Activated T-cell treated with anti-CD3 and anti-CD28 coated beads, Interleukin-2, amount 50 U/mL, for 4 hours (primary cell): ENCODE data around the gene PCSK5. TPM values are rescaled to one million over a fixed set of nuclear protein-coding genes. Genes with fewer than 3 reads are reported as not detected.

Source experiments
- ATAC-seq, 2 donors: fragments of 200-7000 bp; cut with Tn5 transposase; one replicate each; pipeline ENCODE4 v1.10.0; 2021
- DNase-seq: peaks from one replicate; pipeline ENCODE4 v3.0.0-alpha.2; 2020
- H3K27me3 Mint-ChIP-seq: one replicate; pipeline ENCODE4 v1.8.0; 2021; ENCODE audit warnings: low read depth, mixed read lengths
- H3K36me3 Mint-ChIP-seq: one replicate; pipeline ENCODE4 v1.8.0; 2022; ENCODE audit warnings: mixed read lengths; ENCODE audit not compliant: insufficient read depth
- H3K4me1 Mint-ChIP-seq: one replicate; pipeline ENCODE4 v1.8.0; 2021; ENCODE audit warnings: low read depth, mixed read lengths
- H3K4me3 Mint-ChIP-seq: one replicate; pipeline ENCODE4 v1.8.0; 2021; ENCODE audit warnings: mild to moderate bottlenecking, moderate library complexity, mixed read lengths
- H3K9me3 Mint-ChIP-seq: one replicate; pipeline ENCODE4 v1.8.0; 2021; ENCODE audit warnings: mixed read lengths
- total RNA-seq, 3 donors: library from RNA; stranded (reverse); gene quantifications; one replicate each; pipeline ENCODE4 v1.2.1, GENCODE V29; 2021

PCSK5 gene
- total RNA-seq, 3 donors from 2014 or later = 1.0 to 1.7 (median 1.6) TPM

DNA sequence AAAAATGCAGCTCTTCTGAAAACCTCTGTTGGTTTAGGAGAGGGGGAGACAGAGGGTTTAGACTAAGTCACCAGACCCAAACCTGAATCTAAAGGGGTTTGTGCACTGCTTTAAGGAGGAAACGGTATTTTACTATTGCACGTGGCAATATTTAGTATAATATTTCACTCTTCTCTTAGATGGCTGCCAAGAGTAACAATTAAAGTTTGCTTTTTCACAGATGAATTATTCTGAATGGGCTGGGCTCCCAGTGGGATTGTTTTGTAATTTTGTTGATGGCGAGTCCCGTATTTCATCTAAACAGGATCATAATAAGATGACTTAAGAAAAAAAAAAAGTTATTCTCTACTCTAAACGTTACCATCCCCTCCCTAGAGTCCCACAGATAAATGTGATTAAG, 245.4 kb downstream of the PCSK5 start:
- no peaks in the 10 kb centered on the region for H3K36me3 Mint-ChIP-seq
- H3K27me3 Mint-ChIP-seq = no peaks in the 10 kb centered on the region
- no peak overlapping the region for H3K4me3 Mint-ChIP-seq
- ATAC-seq (no peak), DNase-seq (no peak)
- H3K4me1 Mint-ChIP-seq = no peaks in the 10 kb centered on the region
- H3K9me3 Mint-ChIP-seq = no peaks in the 10 kb centered on the region

DNA sequence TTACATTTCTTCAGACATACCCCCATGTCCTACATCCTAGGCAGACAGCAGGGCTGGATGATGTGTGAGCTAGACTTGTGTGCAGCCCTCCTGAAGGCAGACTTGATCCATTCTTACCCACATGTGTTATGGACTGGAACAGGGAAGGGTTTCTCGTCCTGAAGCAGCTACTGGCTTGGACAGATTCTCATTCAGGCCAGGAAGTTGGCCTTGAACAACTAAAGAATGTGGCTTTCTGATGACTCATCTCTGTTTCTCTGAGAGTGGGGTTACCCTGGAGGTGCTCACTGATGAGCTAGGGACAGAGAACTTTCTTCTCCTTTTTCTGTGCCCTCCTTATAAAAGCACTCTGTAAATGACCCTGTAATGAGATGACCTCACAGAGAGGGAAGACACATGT, 246.5 kb downstream of the PCSK5 start:
- ATAC-seq (peak in 1 of 2 donors; percentile 50), DNase-seq (no peak)
- no peaks in the 10 kb centered on the region for H3K4me1 Mint-ChIP-seq
- H3K9me3 Mint-ChIP-seq = no peaks in the 10 kb centered on the region
- no peak overlapping the region for H3K4me3 Mint-ChIP-seq
- H3K36me3 Mint-ChIP-seq = no peaks in the 10 kb centered on the region
- H3K27me3 Mint-ChIP-seq = no peaks in the 10 kb centered on the region

DNA sequence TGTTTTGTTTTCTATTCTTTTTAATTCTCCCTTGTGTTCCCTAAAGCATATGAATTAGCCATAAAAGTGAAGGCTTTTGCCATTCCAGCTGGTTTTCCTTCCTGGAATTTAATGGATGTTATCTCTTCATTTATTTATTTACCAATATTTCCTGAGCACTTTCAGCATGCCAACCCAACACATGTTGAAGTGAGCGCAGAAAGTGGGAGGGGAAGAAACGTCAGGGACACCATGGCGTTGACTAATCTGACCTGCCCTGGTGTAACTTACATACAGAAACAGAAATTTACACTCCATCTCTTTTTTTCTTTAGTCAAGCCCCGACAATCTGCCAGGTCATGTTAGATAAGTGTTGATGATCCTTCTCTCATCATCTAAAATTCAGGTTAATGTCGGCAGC, 247.5 kb downstream of the PCSK5 start:
- no peaks in the 10 kb centered on the region for H3K36me3 Mint-ChIP-seq
- no peak for ATAC-seq
- DNase-seq = no peak
- no peaks in the 10 kb centered on the region for H3K9me3 Mint-ChIP-seq
- no peaks in the 10 kb centered on the region for H3K4me1 Mint-ChIP-seq
- H3K4me3 Mint-ChIP-seq = no peak overlapping the region
- no peaks in the 10 kb centered on the region for H3K27me3 Mint-ChIP-seq

DNA sequence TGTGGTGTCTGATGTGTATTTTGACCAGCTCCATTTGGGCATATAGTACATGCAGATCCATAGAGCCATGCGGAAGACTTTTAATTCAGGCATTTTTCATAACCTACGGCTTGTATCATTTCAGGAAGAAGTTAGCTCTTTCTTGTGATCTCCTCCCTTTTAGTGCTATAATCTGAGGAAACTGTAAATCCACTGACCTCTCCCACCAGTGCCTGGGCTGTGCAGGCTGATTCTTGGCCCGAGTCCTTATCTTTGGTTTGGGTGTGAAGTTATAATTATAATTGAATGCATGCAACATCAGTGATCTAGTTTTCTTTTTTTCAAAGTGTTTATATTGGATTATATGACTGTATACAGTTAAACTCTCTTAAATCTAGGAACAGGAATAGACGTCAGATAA, 247.9 kb downstream of the PCSK5 start:
- H3K4me1 Mint-ChIP-seq = no peaks in the 10 kb centered on the region
- H3K9me3 Mint-ChIP-seq = no peaks in the 10 kb centered on the region
- ATAC-seq (no peak), DNase-seq (no peak)
- H3K27me3 Mint-ChIP-seq = no peaks in the 10 kb centered on the region
- H3K4me3 Mint-ChIP-seq = no peak overlapping the region
- no peaks in the 10 kb centered on the region for H3K36me3 Mint-ChIP-seq

DNA sequence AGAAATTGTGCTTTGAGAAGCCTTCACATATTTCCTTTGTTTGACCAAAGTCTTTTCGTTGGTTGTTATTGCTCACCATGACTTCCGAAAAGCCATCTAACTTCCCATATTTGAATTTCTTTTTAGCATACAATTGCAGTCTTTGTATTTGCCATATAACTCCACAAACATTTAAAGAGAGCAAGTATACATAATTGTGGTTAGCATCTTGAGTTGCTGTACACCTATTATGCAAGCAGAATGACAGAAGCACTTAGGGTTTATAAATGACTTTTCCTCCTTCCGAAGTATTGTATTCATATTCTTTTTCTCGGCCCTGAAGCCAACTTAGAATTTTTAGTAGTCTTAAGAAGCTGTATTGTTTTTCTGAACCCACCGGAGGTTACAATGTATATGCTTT, 253.4 kb downstream of the PCSK5 start:
- H3K4me1 Mint-ChIP-seq = no peaks in the 10 kb centered on the region
- H3K9me3 Mint-ChIP-seq = no peaks in the 10 kb centered on the region
- DNase-seq (no peak), ATAC-seq (no peak)
- no peak overlapping the region for H3K4me3 Mint-ChIP-seq
- no peaks in the 10 kb centered on the region for H3K27me3 Mint-ChIP-seq
- H3K36me3 Mint-ChIP-seq = peaks cover 4% of the 10 kb centered on the region

DNA sequence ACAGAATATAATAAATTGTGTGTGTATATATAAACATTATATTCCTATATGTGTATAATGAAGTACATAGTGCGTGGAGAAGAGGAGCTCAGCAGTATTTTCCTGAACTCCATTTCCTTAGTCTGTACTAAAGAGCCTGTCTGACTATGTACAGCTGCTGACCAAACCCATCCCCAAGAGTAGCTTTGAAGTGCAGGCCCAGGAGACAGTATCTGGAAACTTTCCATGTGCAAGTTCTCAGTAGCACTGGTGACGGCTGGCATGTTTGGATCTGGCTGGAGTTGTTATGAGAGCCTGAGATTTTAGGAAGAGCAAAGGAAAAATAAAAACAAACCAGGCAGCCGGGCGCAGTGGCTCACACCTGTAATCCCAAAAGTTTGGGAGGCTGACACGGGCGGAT, 259.5 kb downstream of the PCSK5 start:
- H3K9me3 Mint-ChIP-seq = no peaks in the 10 kb centered on the region
- no peak for ATAC-seq
- DNase-seq = no peak
- H3K4me1 Mint-ChIP-seq = no peaks in the 10 kb centered on the region
- no peaks in the 10 kb centered on the region for H3K27me3 Mint-ChIP-seq
- H3K4me3 Mint-ChIP-seq = no peak overlapping the region
- peaks cover 3% of the 10 kb centered on the region for H3K36me3 Mint-ChIP-seq

DNA sequence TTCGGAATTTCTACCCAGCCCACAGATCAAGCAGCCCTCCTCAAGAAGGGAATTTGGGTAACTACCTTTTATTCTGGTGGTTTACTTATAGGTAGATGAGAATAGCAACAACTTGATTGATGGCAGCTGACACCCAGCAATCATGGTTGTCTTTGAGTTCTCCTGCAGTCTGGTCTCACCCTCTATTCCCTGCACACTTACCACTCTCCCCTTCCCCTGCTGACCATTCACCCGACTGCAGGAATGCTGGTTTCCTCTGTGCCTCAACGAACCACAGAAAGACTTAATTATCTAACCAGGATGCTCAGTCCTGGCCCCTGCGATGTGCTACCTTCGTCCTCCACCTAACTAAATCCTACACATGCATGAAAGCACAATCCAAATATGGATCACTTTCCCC, 260.8 kb downstream of the PCSK5 start:
- no peak for DNase-seq
- Mint-ChIP-seq H3K4me3 (no peak overlapping the region), H3K9me3 (no peaks in the 10 kb centered on the region), H3K36me3 (peaks cover 2% of the 10 kb centered on the region), H3K27me3 (no peaks in the 10 kb centered on the region), H3K4me1 (no peaks in the 10 kb centered on the region)
- no peak for ATAC-seq

DNA sequence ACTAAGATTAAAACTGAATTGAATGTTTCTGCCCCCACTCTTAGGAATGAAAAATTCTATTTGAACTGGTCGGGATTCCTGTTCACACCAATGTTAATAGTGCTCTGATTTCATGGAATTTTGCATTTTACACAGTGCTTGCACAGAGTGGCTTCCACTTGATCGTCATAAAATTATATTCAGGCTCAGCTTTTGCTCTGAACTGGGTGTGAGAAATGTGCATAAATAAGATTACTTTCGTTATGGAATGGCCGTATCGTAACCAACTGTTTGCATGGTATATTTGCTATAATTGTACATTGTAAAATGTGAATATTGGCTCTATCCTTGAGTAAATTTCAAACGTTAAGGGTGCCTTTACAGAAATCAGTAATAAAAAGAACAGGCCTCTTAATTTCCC, 262.9 kb downstream of the PCSK5 start:
- H3K9me3 Mint-ChIP-seq = no peaks in the 10 kb centered on the region
- ATAC-seq (no peak), DNase-seq (no peak)
- H3K27me3 Mint-ChIP-seq = no peaks in the 10 kb centered on the region
- H3K4me3 Mint-ChIP-seq = no peak overlapping the region
- H3K4me1 Mint-ChIP-seq = no peaks in the 10 kb centered on the region
- peaks cover 6% of the 10 kb centered on the region for H3K36me3 Mint-ChIP-seq

DNA sequence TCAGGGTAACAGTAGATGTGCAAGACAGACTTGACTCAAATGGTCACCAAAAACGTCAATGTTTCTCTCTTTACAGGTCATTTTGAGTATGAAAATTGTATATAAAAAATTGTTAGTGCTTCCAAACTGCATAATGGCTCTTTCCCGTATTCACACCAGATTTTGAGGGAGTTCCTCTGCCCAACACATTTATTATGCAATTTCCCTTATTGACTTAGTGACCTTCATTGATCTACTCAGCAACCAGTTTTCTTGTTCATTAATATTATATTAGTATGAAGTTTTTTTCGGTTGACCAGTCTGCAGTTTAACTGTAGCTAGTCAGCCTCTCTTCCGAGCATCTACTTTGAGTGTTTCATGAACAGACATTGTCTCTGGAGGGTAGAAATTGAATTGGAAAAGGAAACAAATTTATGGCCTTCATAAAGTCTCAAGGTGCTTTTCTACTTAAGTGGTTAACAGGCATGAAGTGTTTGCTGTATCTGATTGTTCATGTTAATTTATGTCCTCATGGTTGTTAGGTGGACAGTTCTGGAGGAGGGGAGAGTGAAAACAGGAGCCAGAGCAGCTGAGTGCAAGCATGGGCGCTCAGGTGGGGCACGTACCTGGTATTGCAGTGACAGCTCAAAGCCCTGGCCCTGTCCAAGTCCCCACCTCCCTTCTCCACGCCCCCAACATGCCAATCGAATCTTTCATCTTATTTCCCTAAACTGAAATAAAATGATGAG, 263.6 kb downstream of the PCSK5 start:
- Mint-ChIP-seq H3K4me3 (no peak overlapping the region), H3K4me1 (no peaks in the 10 kb centered on the region), H3K27me3 (no peaks in the 10 kb centered on the region), H3K36me3 (peaks cover 8% of the 10 kb centered on the region), H3K9me3 (no peaks in the 10 kb centered on the region)
- DNase-seq (no peak), ATAC-seq (no peak)

DNA sequence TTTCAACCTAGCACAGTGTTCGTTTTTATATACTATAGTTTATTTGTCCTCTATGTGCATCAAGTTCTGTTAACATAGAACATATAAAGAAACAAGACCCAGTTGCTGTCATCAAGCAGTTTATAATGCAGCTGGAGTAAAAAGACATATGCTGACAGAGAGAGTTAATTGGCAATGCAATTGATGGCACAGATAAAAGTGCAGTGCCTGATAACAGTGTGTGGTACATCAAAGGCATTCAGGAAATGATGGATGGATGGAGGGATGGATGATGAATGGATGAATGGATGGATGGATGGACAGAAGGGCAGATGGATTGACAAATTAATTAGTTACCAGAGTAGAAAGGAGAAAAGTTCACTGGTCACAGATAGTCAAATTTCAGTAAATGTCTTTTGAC, 264.9 kb downstream of the PCSK5 start:
- Mint-ChIP-seq H3K4me3 (no peak overlapping the region), H3K4me1 (no peaks in the 10 kb centered on the region), H3K9me3 (no peaks in the 10 kb centered on the region), H3K27me3 (no peaks in the 10 kb centered on the region), H3K36me3 (peaks cover 16% of the 10 kb centered on the region)
- ATAC-seq (no peak), DNase-seq (no peak)

DNA sequence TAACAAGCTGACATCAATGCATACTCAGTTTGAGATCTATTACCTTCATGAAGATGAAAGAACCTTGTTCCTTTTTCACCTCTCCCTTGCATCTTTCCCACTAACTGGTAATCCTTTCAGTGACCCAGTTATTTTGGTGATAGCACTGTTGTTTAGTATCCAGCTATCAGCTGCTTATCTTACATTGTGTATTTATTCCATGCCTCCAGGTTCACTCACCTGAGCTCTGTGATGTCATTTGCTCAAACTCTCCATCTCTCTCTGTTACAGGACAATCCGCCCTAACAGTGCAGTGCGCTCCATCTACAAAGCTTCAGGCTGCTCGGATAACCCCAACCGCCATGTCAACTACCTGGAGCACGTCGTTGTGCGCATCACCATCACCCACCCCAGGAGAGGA, 268.2 kb downstream of the PCSK5 start:
- H3K4me1 Mint-ChIP-seq = no peaks in the 10 kb centered on the region
- ATAC-seq (no peak), DNase-seq (no peak)
- H3K36me3 Mint-ChIP-seq = peaks cover 28% of the 10 kb centered on the region
- H3K27me3 Mint-ChIP-seq = no peaks in the 10 kb centered on the region
- H3K4me3 Mint-ChIP-seq = no peak overlapping the region
- no peaks in the 10 kb centered on the region for H3K9me3 Mint-ChIP-seq

DNA sequence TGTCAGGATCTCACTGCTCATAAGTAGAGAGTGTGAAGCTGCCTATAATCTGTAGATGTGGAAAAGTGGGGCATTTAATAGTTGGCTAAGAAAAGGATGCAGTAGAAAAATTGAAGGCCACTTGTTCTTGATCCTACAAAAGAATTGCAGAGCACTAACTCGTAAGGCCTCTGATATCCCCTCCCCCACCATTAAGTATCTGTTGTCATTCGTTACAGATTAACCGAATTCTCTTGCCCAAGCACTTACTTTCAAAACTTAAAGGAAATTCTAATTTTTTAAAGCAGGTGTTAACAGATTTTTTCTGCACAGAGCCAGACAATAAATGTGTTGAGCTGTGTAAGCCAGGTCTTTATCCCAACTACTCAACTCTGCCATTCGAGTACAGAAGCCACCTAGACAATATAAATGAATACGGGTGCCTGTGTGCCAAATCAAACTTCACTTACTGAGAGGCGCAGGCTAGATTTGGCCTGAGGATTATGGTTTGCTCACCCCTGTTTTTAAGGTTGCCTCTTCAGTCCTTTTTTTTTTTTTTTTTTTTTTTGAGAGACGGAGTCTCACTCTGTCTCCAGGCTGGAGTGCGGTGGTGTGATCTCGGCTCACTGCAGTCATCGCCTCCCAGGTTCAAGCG, 268.9 kb downstream of the PCSK5 start:
- DNase-seq = no peak
- no peaks in the 10 kb centered on the region for H3K4me1 Mint-ChIP-seq
- ATAC-seq = no peak
- no peak overlapping the region for H3K4me3 Mint-ChIP-seq
- H3K9me3 Mint-ChIP-seq = no peaks in the 10 kb centered on the region
- no peaks in the 10 kb centered on the region for H3K27me3 Mint-ChIP-seq
- peaks cover 28% of the 10 kb centered on the region for H3K36me3 Mint-ChIP-seq

DNA sequence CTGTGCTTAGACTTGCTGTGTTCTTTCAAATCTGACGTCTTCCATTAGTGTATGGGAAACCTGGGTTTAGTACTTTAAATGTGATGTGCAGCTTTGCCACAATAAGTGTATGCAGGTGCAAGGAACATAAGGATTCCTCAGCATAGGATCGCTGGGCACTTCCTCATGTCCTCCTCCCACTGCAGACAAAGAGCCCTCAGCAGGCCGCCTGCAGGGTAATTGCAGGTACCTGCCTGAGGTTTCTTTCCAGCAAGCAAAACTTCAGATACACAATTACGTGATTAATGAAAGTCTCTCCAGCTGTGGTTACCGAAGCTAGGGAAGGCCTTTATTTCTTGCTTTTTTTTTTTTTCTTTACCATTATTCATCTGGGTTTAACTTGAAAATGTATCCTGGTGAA, 270.6 kb downstream of the PCSK5 start:
- no peak for DNase-seq
- Mint-ChIP-seq H3K36me3 (peaks cover 28% of the 10 kb centered on the region), H3K27me3 (no peaks in the 10 kb centered on the region), H3K9me3 (no peaks in the 10 kb centered on the region), H3K4me1 (no peaks in the 10 kb centered on the region), H3K4me3 (no peak overlapping the region)
- ATAC-seq = no peak

DNA sequence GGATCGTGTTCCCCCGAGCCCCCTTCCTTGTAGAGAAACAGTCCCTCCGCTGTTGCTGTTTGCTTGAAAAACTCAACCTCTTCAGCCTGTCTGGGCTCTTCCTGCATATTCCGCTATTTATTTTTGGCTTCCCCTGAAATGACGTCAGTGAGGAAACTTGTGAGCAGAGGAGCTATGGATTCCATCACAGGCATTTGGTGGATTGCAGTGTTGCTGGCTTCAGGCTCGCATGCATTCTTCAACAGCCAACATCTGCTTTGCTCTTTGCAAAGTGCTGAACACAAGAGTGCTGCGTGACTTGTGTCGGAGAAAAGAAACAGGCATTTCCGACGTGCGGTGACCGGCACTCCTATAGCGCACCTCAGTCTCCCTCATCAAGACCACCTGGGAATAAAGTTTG, 271.1 kb downstream of the PCSK5 start:
- DNase-seq = no peak
- no peaks in the 10 kb centered on the region for H3K9me3 Mint-ChIP-seq
- H3K27me3 Mint-ChIP-seq = no peaks in the 10 kb centered on the region
- H3K36me3 Mint-ChIP-seq = peaks cover 28% of the 10 kb centered on the region
- ATAC-seq = no peak
- H3K4me1 Mint-ChIP-seq = no peaks in the 10 kb centered on the region
- no peak overlapping the region for H3K4me3 Mint-ChIP-seq

DNA sequence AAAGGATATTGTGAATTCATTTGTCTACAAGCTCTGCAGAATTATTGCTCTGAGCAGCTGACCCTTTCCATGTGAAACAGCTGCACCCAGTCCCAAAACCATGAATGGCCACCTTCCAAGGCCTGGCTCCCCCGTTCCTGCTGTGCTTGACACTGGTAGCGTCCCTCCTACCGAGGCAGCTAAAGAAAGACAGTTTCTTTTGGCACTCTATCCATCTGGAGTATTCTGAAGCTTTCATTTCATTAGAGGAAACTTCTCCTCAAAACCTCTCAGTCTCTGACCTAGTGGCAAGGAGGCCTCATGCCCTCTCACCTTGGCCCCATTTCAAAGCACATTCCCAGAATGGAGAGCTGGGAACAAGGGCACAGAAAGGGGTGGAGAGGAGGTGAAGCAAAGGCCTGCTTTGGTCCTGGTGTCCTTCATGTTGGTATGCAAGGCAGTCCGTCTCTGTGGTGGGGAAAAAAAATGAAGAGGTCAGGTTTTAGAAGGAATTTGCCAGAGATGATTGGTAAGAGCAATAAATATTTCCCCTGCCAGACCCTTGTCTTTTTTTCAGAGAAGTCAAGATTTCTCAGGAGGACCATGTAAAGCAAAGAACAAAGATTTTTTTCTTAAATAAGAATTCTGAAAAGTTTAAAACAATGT, 271.7 kb downstream of the PCSK5 start:
- no peak for ATAC-seq
- H3K4me1 Mint-ChIP-seq = no peaks in the 10 kb centered on the region
- no peak overlapping the region for H3K4me3 Mint-ChIP-seq
- no peak for DNase-seq
- H3K9me3 Mint-ChIP-seq = no peaks in the 10 kb centered on the region
- H3K36me3 Mint-ChIP-seq = peaks cover 25% of the 10 kb centered on the region
- no peaks in the 10 kb centered on the region for H3K27me3 Mint-ChIP-seq
